Bronchial epithelial cell (primary cell): Measurements from ENCODE around the gene SPRED2. TPM values are rescaled to one million over a fixed set of nuclear protein-coding genes. Genes with fewer than 3 reads are reported as not detected.

Source experiments
- DNase-seq: peaks from one replicate; pipeline ENCODE4 v3.0.0-alpha.2; 2010; ENCODE audit warnings: low read depth
- FAIRE-seq: peaks from 2 replicates; lab custom pipeline; 2011; peaks lifted over from hg19 to GRCh38; lab: Jason Lieb, UNC
- H3K27me3 ChIP-seq: 2 replicates; pipeline ENCODE4 v1.5.1; 2011; ENCODE audit warnings: low read length; ENCODE audit not compliant: control insufficient read depth, insufficient read depth
- H3K36me3 ChIP-seq: 2 replicates; pipeline ENCODE4 v1.5.1; 2011; ENCODE audit warnings: low read length; ENCODE audit not compliant: control insufficient read depth, insufficient read depth
- H3K4me3 ChIP-seq: 2 replicates; pipeline ENCODE4 v1.5.1; 2011; ENCODE audit warnings: mild to moderate bottlenecking, low read depth, low read length, control low read depth
- total RNA-seq: library from RNA; depleted of rRNA; stranded (reverse); fragments of >200 nt; gene quantifications from 2 replicates; pipeline ENCODE4 v1.2.1, GENCODE V29; 2014
- TF ChIP-seq, protein P1 (sequence below): IDR thresholded peaks from 2 replicates; pipeline ENCODE4 v1.5.1; 2011; ENCODE audit warnings: mild to moderate bottlenecking, moderate library complexity, low read length, control low read depth, inconsistent platforms; ENCODE audit not compliant: insufficient read depth, severe bottlenecking

Gene SPRED2
- total RNA-seq, 1 donor from 2014 or later, result 3.4 TPM

DNA sequence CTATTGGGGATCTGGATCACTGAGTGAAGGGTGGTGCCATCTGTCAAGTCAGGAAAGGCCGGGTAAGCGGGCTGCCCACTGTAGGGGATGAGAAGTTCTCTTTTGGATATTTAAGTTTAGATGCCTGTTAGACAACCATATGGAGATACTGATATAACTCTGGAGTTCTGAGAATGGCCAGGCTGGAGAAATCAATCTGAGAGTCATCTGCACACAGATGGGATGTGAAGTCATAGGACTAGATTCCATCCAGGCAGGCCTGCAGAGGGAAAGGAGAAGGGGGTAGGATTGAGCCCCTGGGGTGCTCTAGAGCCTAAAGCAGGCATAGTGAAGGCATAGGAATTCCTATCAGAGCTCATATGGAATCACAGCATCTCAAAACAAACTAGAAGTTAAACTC lies 30.1 kb downstream of the SPRED2 start:
- TF ChIP-seq, protein P1, sequence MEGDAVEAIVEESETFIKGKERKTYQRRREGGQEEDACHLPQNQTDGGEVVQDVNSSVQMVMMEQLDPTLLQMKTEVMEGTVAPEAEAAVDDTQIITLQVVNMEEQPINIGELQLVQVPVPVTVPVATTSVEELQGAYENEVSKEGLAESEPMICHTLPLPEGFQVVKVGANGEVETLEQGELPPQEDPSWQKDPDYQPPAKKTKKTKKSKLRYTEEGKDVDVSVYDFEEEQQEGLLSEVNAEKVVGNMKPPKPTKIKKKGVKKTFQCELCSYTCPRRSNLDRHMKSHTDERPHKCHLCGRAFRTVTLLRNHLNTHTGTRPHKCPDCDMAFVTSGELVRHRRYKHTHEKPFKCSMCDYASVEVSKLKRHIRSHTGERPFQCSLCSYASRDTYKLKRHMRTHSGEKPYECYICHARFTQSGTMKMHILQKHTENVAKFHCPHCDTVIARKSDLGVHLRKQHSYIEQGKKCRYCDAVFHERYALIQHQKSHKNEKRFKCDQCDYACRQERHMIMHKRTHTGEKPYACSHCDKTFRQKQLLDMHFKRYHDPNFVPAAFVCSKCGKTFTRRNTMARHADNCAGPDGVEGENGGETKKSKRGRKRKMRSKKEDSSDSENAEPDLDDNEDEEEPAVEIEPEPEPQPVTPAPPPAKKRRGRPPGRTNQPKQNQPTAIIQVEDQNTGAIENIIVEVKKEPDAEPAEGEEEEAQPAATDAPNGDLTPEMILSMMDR, result no peak
- DNase-seq (no peak), FAIRE-seq (no peak)
- Histone ChIP-seq H3K4me3 (no peak overlapping the region), H3K27me3 (no peaks in the 10 kb centered on the region), H3K36me3 (no peaks in the 10 kb centered on the region)

DNA sequence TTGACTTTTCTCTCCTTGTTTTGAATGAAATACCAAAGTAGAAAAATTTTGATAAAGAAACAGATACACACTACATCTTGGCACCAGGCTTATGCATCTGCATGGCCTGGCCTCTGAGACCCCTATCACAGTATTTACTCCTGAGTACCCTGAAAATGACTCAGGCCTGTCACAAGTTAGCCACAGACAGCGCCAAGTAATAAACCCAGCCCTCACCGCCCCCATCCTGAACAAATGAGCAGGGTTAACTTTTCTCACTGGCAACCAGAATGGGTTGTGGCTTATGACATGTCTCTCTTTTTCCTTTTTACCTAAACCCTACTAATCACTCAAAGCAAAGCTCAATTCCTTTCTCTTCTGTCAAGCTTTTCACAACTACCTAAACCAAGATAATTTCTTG lies 35.3 kb downstream of the SPRED2 start:
- no peak for DNase-seq
- H3K4me3 ChIP-seq, result no peak overlapping the region
- no peaks in the 10 kb centered on the region for H3K27me3 ChIP-seq
- no peaks in the 10 kb centered on the region for H3K36me3 ChIP-seq
- FAIRE-seq, result no peak
- TF ChIP-seq, protein P1, result no peak

DNA sequence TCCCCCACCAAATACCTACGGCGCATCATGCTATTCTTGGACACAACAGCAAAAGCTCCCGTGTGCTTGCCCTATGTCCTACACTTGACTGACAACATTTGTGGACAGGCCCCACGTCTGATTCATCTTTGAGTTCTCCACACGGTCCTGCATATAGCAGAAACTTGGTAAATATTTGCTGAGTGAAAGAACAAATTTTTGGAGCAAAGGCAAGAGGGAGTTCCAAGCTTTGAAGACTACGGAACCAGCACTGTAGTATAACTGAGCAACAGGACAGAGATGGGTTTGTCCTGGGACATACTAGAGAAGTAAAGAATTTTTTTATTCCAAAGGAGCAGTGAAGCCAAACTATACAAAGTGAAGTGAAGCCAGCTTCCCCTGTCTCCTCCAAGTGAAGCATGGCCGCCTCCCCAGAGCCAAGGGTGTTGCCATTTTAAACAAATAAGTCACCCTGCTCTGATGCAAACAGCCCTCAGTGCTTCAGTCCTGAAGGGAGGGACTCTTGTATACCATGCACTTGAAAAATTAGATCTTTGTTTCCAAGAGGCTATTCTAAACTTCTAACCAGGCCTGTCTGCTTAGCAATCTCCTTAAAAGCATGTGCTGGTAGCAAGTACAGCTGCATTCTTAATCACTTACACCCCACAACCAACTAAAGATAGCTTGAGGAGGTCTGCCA lies 35.9 kb downstream of the SPRED2 start:
- FAIRE-seq (no peak), DNase-seq (peak; percentile 50)
- TF ChIP-seq, protein P1, result no peak
- no peaks in the 10 kb centered on the region for H3K36me3 ChIP-seq
- H3K27me3 ChIP-seq, result no peaks in the 10 kb centered on the region
- no peak overlapping the region for H3K4me3 ChIP-seq

DNA sequence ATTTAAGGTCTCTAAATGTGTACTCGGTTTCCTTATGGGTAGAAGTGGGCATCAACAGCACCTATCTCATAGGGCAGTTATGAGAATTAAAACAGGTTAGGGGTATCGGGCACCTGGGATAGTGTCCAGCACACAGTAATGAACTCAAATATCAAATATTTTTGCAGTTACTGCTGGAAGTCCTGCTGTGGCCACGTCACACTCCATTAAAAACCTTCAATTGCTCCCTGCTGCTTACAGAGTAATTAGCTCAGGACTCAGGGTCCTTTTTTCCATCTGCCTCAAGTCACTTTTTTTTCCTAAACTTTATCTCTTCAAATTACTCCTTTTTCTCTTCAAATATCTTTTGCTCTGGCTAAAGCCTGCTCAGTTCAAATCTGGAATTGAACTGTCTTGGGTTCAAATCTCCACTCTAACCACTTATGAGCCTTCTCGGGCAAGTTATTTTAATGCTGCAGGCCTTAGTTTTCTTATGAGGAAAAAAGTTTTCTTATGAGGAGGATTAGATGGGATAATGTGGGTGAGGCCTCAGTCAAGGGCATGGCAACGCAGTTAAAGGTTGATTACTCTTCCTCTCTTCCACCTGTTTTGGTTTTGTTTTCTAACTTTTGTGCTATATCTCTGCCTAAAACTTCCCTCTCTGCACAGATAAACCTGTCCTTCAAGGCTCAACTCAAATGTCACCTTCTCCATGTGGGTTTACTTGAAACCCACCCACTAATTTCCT lies 36.6 kb downstream of the SPRED2 start:
- FAIRE-seq, result no peak

DNA sequence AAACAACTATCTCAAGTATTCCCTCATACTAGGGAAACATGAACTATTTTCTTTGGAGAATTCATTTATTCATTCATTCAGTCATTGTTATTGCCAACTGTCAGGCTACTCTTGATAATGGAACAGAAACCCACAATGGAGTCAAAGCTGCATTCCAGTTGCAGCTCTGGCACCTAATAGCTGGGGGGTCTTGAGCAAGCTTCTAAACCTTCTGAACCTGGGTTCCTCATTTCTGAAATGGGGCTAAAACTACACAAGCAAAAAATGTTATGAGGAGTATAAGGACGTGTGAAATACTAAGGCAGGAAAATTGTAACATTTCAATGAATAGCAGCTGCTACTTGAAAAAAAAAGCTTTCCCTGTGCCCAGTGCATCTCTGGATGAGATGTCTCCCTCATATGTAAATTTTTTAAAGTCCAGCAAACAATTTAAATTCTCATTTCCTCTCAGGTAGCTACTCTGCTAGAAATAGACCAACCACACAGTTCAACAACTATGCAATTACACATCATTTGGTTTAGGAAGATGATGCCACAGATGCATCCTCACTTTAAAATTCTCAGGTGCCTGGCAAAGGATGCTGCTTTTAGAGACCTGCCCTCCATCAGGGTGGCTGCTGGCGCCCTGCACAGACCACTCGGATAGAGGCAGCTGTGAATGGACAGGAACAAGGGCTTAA lies 38.5 kb downstream of the SPRED2 start:
- Histone ChIP-seq H3K4me3 (no peak overlapping the region), H3K36me3 (no peaks in the 10 kb centered on the region), H3K27me3 (no peaks in the 10 kb centered on the region)
- TF ChIP-seq, protein P1, result no peak
- no peak for DNase-seq
- no peak for FAIRE-seq

More for the DNA sequence above, 36.6 kb downstream of the SPRED2 start:
- Histone ChIP-seq H3K36me3 (no peaks in the 10 kb centered on the region), H3K27me3 (no peaks in the 10 kb centered on the region), H3K4me3 (no peak overlapping the region)
- TF ChIP-seq, protein P1, result no peak
- no peak for DNase-seq
